Iris pigment epithelial cell (primary cell): ENCODE data around the gene OR11A1.

Experiments
- DNase-seq: peaks from one replicate; pipeline ENCODE4 v3.0.0-alpha.2; 2011; ENCODE audit warnings: low read depth

Gene OR11A1

GRCh38 chr6:29456971-29457370 is at the start of gene OR11A1, which contains the start of gene OR2H1:
OR11A1 (minus strand) TSS chr6:29457071; CDS start chr6:29427641, 29,430 bp downstream.
OR2H1 (plus strand) TSS chr6:29457155; CDS start chr6:29461770, 4,615 bp downstream.
- DNase-seq = no peak

- no peak for DNase-seq
These were observed 49.7 kb upstream of the OR11A1 start for GRCh38 chr6:29506446-29507067.

GRCh38 chr6:29505808-29506207 is 48.9 kb upstream of the OR11A1 start:
- no peak for DNase-seq

- no peak for DNase-seq
These were observed 48.1 kb upstream of the OR11A1 start for GRCh38 chr6:29504961-29505360.

GRCh38 chr6:29502597-29502996 is 45.7 kb upstream of the OR11A1 start:
- no peak for DNase-seq

GRCh38 chr6:29502181-29502580 is 45.3 kb upstream of the OR11A1 start:
- DNase-seq = no peak

- no peak for DNase-seq
These were observed 44.2 kb upstream of the OR11A1 start for GRCh38 chr6:29501106-29501505.

- DNase-seq = no peak
These were observed 43.7 kb upstream of the OR11A1 start for GRCh38 chr6:29500594-29500993.

GRCh38 chr6:29499704-29500103 is 42.8 kb upstream of the OR11A1 start:
- DNase-seq = no peak

- no peak for DNase-seq
These were observed 40.1 kb upstream of the OR11A1 start for GRCh38 chr6:29496961-29497360.

- DNase-seq = no peak
These were observed 38.7 kb upstream of the OR11A1 start for GRCh38 chr6:29495571-29495970.

GRCh38 chr6:29494131-29494530 is 37.3 kb upstream of the OR11A1 start:
- no peak for DNase-seq

- no peak for DNase-seq
These were observed 36.4 kb upstream of the OR11A1 start for GRCh38 chr6:29493261-29493660.

GRCh38 chr6:29491574-29491973 is 34.7 kb upstream of the OR11A1 start:
- DNase-seq = no peak

GRCh38 chr6:29490552-29490951 is 33.7 kb upstream of the OR11A1 start:
- DNase-seq = no peak

- no peak for DNase-seq
These were observed 33.2 kb upstream of the OR11A1 start for GRCh38 chr6:29490055-29490454.

GRCh38 chr6:29489286-29489685 is 32.4 kb upstream of the OR11A1 start:
- DNase-seq = no peak

- DNase-seq = no peak
These were observed 32.0 kb upstream of the OR11A1 start for GRCh38 chr6:29488874-29489273.

- DNase-seq = no peak
These were observed 30.8 kb upstream of the OR11A1 start, which contains the start of gene MAS1L for GRCh38 chr6:29487660-29488059. MAS1L (minus strand) TSS chr6:29487956; CDS start chr6:29487902, 54 bp downstream.

GRCh38 chr6:29487131-29487530 is 30.3 kb upstream of the OR11A1 start:
- no peak for DNase-seq

GRCh38 chr6:29486577-29486976 is 29.7 kb upstream of the OR11A1 start:
- DNase-seq = no peak

GRCh38 chr6:29483735-29484134 is 26.9 kb upstream of the OR11A1 start:
- no peak for DNase-seq

- no peak for DNase-seq
These were observed 26.3 kb upstream of the OR11A1 start for GRCh38 chr6:29483186-29483585.

GRCh38 chr6:29479560-29479959 is 22.7 kb upstream of the OR11A1 start:
- DNase-seq = no peak
